GM23338 (cell line): ENCODE measurements around the gene TJP1. TPM values are rescaled to one million over a fixed set of nuclear protein-coding genes. Genes with fewer than 3 reads are reported as not detected.

Experiments
- ATAC-seq: fragments of 200-7000 bp; cut with Tn5 transposase; 3 replicates; pipeline ENCODE4 v1.9.1; 2020
- DNase-seq: peaks from one replicate; pipeline ENCODE4 v3.0.0-alpha.2; 2015; ENCODE audit warnings: low spot score
- H2AFZ ChIP-seq: fragments of 200-600 bp; sonication (generic); 2 replicates; pipeline ENCODE4 v1.8.0; 2016; ENCODE audit warnings: antibody characterized with exemption, mild to moderate bottlenecking, moderate library complexity
- H3F3A ChIP-seq: fragments of 200-600 bp; sonication (generic); replicated peaks from 2 replicates; pipeline ENCODE4 v1.8.0; 2017; ENCODE audit warnings: antibody characterized with exemption, mixed run types, low read depth
- H3K27ac ChIP-seq: fragments of 200-600 bp; sonication (generic); 2 replicates; pipeline ENCODE4 v1.6.1; 2016; ENCODE audit warnings: low read depth
- H3K27me3 ChIP-seq: fragments of 200-600 bp; sonication (generic); 2 replicates; pipeline ENCODE4 v1.8.0; 2016; ENCODE audit warnings: mild to moderate bottlenecking, mixed run types, moderate library complexity; ENCODE audit not compliant: insufficient read depth
- H3K36me3 ChIP-seq: fragments of 200-600 bp; sonication (generic); 2 replicates; pipeline ENCODE4 v1.8.0; 2016; ENCODE audit warnings: mild to moderate bottlenecking; ENCODE audit not compliant: insufficient read depth
- H3K4me1 ChIP-seq: fragments of 200-600 bp; sonication (generic); 2 replicates; pipeline ENCODE4 v1.8.0; 2016; ENCODE audit warnings: mild to moderate bottlenecking, moderate library complexity; ENCODE audit not compliant: insufficient read depth
- H3K4me2 ChIP-seq: fragments of 200-600 bp; sonication (generic); 2 replicates; pipeline ENCODE4 v1.7.1; 2017; ENCODE audit warnings: mixed run types
- H3K4me3 ChIP-seq: fragments of 200-600 bp; sonication (generic); 2 replicates; pipeline ENCODE4 v1.6.1; 2016; ENCODE audit warnings: mixed run types
- H3K79me2 ChIP-seq: fragments of 200-600 bp; sonication (generic); replicated peaks from 2 replicates; pipeline ENCODE4 v1.8.0; 2017; ENCODE audit warnings: mild to moderate bottlenecking; ENCODE audit not compliant: insufficient read depth
- H3K9me2 ChIP-seq: fragments of 200-600 bp; sonication (generic); 2 replicates; pipeline ENCODE4 v1.8.0; 2017; ENCODE audit not compliant: insufficient read depth
- H4K20me1 ChIP-seq: fragments of 200-600 bp; sonication (generic); replicated peaks from 2 replicates; pipeline ENCODE4 v1.8.0; 2017; ENCODE audit warnings: mild to moderate bottlenecking; ENCODE audit not compliant: insufficient read depth
- H3K27ac Mint-ChIP-seq: 2 replicates; pipeline ENCODE4 v1.8.0; 2020; ENCODE audit warnings: inconsistent platforms, mild to moderate bottlenecking, moderate library complexity, mixed read lengths
- H3K27me3 Mint-ChIP-seq: 3 replicates; pipeline ENCODE4 v1.8.0; 2022; ENCODE audit warnings: low read depth, mild to moderate bottlenecking, moderate library complexity, mixed read lengths, inconsistent platforms; ENCODE audit not compliant: insufficient read depth, poor library complexity
- H3K36me3 Mint-ChIP-seq: 3 replicates; pipeline ENCODE4 v1.8.0; 2021; ENCODE audit warnings: low read depth, mild to moderate bottlenecking, inconsistent platforms, moderate library complexity, mixed read lengths
- H3K4me1 Mint-ChIP-seq: 3 replicates; pipeline ENCODE4 v1.8.0; 2020; ENCODE audit warnings: mild to moderate bottlenecking, inconsistent platforms, mixed read lengths
- H3K4me3 Mint-ChIP-seq: 3 replicates; pipeline ENCODE4 v1.8.0; 2021; ENCODE audit warnings: moderate library complexity, mild to moderate bottlenecking, inconsistent platforms, mixed read lengths
- H3K9me3 Mint-ChIP-seq: 3 replicates; pipeline ENCODE4 v1.8.0; 2020; ENCODE audit warnings: moderate library complexity, mild to moderate bottlenecking, inconsistent platforms, mixed read lengths
- EZH2phosphoT487 ChIP-seq: fragments of 200-600 bp; sonication (generic); IDR thresholded peaks from one replicate; pipeline ENCODE4 v1.8.1; 2018; ENCODE audit warnings: antibody characterized with exemption; ENCODE audit not compliant: unreplicated experiment
- JUNB ChIP-seq: IDR thresholded peaks from one replicate; pipeline ENCODE4 v1.6.1; 2016; ENCODE audit warnings: antibody characterized with exemption; ENCODE audit not compliant: unreplicated experiment
- POLR2AphosphoS5 ChIP-seq: IDR thresholded peaks from 2 replicates; pipeline ENCODE4 v1.6.1; 2016; ENCODE audit warnings: antibody characterized with exemption, low read depth
- STAT1 ChIP-seq: IDR thresholded peaks from one replicate; pipeline ENCODE4 v1.6.1; 2016; ENCODE audit warnings: antibody characterized with exemption; ENCODE audit not compliant: unreplicated experiment
- ZNF331 ChIP-seq: fragments of 250-450 bp; sonication (Bioruptor Pico); IDR thresholded peaks from 2 replicates; pipeline ENCODE4 v1.5.0; 2020; ENCODE audit warnings: low read depth, mild to moderate bottlenecking, moderate library complexity
- polyA plus RNA-seq: library from polyadenylated mRNA; unstranded; fragments of >200 nt; fragmentation: Nextera tagmentation; extraction: Ambion mirVana; gene quantifications from 2 replicates; pipeline ENCODE4 v1.2.1, GENCODE V29; 2016
- total RNA-seq: library from RNA; depleted of rRNA; stranded (reverse); fragments of >200 nt; shearing (Covaris generic); gene quantifications from 2 replicates; pipeline ENCODE4 v1.2.3, GENCODE V29; 2014
- TF ChIP-seq, protein P1 (sequence below): IDR thresholded peaks from 2 replicates; pipeline ENCODE4 v1.6.1; 2016; ENCODE audit warnings: antibody characterized with exemption
- TF ChIP-seq, protein P2 (sequence below): IDR thresholded peaks from one replicate; pipeline ENCODE4 v1.6.1; 2018; ENCODE audit warnings: antibody characterized with exemption; ENCODE audit not compliant: unreplicated experiment
- TF ChIP-seq, protein P3 (sequence below): fragments of 250-450 bp; sonication (Bioruptor Pico); IDR thresholded peaks from 2 replicates; pipeline ENCODE4 v1.5.0; 2020; ENCODE audit warnings: mild to moderate bottlenecking, moderate library complexity

The TJP1 gene
- total and polyA plus RNA-seq, 2 experiments from 2014 or later, result 76.2 to 116 TPM

DNA sequence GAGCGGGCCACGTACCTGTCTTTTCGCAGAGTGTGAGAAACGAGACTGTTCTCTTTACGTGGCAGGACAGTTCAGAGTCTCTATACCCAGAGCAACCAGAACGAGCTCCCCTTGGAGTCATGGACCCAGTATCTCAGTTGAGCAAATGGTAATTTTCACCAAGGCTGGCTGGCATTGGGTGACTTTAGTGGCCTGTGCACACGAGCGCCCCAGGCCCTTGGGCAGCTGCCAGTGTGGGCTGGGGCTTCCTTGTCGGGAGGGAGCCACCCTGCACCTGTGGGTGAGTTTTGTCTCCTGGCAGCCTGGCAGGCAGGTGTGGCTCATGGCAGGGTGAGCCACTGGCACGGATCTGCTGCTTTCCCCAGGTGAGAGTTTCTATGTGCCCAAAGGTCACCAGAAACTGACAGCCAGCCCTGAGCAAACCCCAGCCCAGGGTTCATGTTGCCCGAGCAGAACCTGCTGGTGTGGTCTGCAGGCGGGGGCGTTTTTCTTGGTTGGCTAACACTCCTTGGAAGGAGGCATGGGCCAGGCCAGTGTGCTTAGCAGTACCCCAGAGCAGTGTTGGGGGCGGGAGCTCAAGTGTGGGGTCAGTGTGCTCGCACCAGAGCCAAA, 135.0 kb downstream of the TJP1 start:
- Histone ChIP-seq H3K9me2 (no peaks in the 10 kb centered on the region), H2AFZ (no peak overlapping the region), H3K27me3 (no peaks in the 10 kb centered on the region), H3K4me1 (no peaks in the 10 kb centered on the region), H3K79me2 (no peaks in the 10 kb centered on the region), H3K4me3 (no peak overlapping the region), H3K27ac (no peak overlapping the region), H4K20me1 (no peaks in the 10 kb centered on the region), H3K36me3 (no peaks in the 10 kb centered on the region), H3K4me2 (no peak overlapping the region), H3F3A (no peaks in the 10 kb centered on the region)
- Mint-ChIP-seq H3K27ac (no peak overlapping the region), H3K9me3 (peaks cover 2% of the 10 kb centered on the region; the same call in 2 of the 3 replicates), H3K27me3 (peaks cover 9% of the 10 kb centered on the region), H3K4me1 (no peaks in the 10 kb centered on the region; the same call in 2 of the 3 replicates), H3K36me3 (no peaks in the 10 kb centered on the region; the same call in 2 of the 3 replicates), H3K4me3 (no peak overlapping the region)
- ATAC-seq, result no peak
- TF ChIP-seq, protein P1, sequence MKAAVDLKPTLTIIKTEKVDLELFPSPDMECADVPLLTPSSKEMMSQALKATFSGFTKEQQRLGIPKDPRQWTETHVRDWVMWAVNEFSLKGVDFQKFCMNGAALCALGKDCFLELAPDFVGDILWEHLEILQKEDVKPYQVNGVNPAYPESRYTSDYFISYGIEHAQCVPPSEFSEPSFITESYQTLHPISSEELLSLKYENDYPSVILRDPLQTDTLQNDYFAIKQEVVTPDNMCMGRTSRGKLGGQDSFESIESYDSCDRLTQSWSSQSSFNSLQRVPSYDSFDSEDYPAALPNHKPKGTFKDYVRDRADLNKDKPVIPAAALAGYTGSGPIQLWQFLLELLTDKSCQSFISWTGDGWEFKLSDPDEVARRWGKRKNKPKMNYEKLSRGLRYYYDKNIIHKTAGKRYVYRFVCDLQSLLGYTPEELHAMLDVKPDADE, result no peak
- TF ChIP-seq JUNB (no peak), STAT1 (no peak), EZH2phosphoT487 (no peak), ZNF331 (CRISPR knock-in tag) (no peak), POLR2AphosphoS5 (no peak)
- TF ChIP-seq, protein P2, sequence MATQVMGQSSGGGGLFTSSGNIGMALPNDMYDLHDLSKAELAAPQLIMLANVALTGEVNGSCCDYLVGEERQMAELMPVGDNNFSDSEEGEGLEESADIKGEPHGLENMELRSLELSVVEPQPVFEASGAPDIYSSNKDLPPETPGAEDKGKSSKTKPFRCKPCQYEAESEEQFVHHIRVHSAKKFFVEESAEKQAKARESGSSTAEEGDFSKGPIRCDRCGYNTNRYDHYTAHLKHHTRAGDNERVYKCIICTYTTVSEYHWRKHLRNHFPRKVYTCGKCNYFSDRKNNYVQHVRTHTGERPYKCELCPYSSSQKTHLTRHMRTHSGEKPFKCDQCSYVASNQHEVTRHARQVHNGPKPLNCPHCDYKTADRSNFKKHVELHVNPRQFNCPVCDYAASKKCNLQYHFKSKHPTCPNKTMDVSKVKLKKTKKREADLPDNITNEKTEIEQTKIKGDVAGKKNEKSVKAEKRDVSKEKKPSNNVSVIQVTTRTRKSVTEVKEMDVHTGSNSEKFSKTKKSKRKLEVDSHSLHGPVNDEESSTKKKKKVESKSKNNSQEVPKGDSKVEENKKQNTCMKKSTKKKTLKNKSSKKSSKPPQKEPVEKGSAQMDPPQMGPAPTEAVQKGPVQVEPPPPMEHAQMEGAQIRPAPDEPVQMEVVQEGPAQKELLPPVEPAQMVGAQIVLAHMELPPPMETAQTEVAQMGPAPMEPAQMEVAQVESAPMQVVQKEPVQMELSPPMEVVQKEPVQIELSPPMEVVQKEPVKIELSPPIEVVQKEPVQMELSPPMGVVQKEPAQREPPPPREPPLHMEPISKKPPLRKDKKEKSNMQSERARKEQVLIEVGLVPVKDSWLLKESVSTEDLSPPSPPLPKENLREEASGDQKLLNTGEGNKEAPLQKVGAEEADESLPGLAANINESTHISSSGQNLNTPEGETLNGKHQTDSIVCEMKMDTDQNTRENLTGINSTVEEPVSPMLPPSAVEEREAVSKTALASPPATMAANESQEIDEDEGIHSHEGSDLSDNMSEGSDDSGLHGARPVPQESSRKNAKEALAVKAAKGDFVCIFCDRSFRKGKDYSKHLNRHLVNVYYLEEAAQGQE, result no peak
- TF ChIP-seq, protein P3, sequence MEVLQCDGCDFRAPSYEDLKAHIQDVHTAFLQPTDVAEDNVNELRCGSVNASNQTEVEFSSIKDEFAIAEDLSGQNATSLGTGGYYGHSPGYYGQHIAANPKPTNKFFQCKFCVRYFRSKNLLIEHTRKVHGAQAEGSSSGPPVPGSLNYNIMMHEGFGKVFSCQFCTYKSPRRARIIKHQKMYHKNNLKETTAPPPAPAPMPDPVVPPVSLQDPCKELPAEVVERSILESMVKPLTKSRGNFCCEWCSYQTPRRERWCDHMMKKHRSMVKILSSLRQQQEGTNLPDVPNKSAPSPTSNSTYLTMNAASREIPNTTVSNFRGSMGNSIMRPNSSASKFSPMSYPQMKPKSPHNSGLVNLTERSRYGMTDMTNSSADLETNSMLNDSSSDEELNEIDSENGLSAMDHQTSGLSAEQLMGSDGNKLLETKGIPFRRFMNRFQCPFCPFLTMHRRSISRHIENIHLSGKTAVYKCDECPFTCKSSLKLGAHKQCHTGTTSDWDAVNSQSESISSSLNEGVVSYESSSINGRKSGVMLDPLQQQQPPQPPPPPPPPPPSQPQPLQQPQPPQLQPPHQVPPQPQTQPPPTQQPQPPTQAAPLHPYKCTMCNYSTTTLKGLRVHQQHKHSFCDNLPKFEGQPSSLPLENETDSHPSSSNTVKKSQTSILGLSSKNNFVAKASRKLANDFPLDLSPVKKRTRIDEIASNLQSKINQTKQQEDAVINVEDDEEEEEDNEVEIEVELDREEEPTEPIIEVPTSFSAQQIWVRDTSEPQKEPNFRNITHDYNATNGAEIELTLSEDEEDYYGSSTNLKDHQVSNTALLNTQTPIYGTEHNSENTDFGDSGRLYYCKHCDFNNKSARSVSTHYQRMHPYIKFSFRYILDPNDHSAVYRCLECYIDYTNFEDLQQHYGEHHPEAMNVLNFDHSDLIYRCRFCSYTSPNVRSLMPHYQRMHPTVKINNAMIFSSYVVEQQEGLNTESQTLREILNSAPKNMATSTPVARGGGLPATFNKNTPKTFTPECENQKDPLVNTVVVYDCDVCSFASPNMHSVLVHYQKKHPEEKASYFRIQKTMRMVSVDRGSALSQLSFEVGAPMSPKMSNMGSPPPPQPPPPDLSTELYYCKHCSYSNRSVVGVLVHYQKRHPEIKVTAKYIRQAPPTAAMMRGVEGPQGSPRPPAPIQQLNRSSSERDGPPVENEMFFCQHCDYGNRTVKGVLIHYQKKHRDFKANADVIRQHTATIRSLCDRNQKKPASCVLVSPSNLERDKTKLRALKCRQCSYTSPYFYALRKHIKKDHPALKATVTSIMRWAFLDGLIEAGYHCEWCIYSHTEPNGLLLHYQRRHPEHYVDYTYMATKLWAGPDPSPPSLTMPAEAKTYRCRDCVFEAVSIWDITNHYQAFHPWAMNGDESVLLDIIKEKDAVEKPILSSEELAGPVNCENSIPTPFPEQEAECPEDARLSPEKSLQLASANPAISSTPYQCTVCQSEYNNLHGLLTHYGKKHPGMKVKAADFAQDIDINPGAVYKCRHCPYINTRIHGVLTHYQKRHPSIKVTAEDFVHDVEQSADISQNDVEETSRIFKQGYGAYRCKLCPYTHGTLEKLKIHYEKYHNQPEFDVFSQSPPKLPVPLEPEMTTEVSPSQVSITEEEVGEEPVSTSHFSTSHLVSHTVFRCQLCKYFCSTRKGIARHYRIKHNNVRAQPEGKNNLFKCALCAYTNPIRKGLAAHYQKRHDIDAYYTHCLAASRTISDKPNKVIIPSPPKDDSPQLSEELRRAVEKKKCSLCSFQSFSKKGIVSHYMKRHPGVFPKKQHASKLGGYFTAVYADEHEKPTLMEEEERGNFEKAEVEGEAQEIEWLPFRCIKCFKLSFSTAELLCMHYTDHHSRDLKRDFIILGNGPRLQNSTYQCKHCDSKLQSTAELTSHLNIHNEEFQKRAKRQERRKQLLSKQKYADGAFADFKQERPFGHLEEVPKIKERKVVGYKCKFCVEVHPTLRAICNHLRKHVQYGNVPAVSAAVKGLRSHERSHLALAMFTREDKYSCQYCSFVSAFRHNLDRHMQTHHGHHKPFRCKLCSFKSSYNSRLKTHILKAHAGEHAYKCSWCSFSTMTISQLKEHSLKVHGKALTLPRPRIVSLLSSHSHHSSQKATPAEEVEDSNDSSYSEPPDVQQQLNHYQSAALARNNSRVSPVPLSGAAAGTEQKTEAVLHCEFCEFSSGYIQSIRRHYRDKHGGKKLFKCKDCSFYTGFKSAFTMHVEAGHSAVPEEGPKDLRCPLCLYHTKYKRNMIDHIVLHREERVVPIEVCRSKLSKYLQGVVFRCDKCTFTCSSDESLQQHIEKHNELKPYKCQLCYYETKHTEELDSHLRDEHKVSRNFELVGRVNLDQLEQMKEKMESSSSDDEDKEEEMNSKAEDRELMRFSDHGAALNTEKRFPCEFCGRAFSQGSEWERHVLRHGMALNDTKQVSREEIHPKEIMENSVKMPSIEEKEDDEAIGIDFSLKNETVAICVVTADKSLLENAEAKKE, result no peak
- DNase-seq, result no peak
